Peyer's patch (tissue), 4 donors: ENCODE results near the gene SYCP2. TPM values are rescaled to one million over a fixed set of nuclear protein-coding genes. Genes with fewer than 3 reads are reported as not detected.

Source experiments
- DNase-seq, 3 donors: peaks; one replicate each; pipeline ENCODE4 v3.0.0-alpha.2; 2017 to 2019
- H3K27ac ChIP-seq, 4 donors: fragments of 200-600 bp; sonication (generic); one replicate each; pipeline ENCODE4 v1.5.1; 2016 to 2019
- H3K27me3 ChIP-seq, 2 donors: fragments of 200-600 bp; sonication (generic); one replicate each; pipeline ENCODE4 v1.5.1; 2019
- H3K36me3 ChIP-seq, 3 donors: fragments of 200-600 bp; sonication (generic); one replicate each; pipeline ENCODE4 v1.5.1; 2016 to 2019
- H3K4me1 ChIP-seq, 4 donors: fragments of 200-600 bp; sonication (generic); one replicate each; pipeline ENCODE4 v1.5.1; 2016 to 2019
- H3K4me3 ChIP-seq, 4 donors: fragments of 200-600 bp; sonication (generic); 1 replicate in 3 of 4; 2 replicates in 1 of 4; pipeline ENCODE4 v1.5.1; 2016 to 2019; ENCODE audit warnings: mild to moderate bottlenecking in 1 of 4
- H3K9me3 ChIP-seq, 4 donors: fragments of 200-600 bp; sonication (generic); one replicate each; pipeline ENCODE4 v1.5.1; 2016 to 2019; ENCODE audit warnings: mild to moderate bottlenecking in 1 of 4
- CTCF ChIP-seq, 6 experiments: fragments of 450-650 bp in 4 of 6; fragments of 200-600 bp in 2 of 6; sonication (generic) in 1 of 6; IDR thresholded peaks; one replicate each; pipeline ENCODE4 v1.5.1; 2017 to 2019; ENCODE audit warnings: antibody characterized with exemption in 6 of 6, mild to moderate bottlenecking in 3 of 6, moderate library complexity in 1 of 6
- POLR2A ChIP-seq, 2 donors: fragments of 450-650 bp; IDR thresholded peaks; one replicate each; pipeline ENCODE4 v1.5.1; 2017; ENCODE audit warnings: antibody characterized with exemption in 2 of 2, mild to moderate bottlenecking in 2 of 2, moderate library complexity in 2 of 2
- total RNA-seq, 4 donors: library from RNA; depleted of rRNA; stranded (reverse); fragments of >200 nt; gene quantifications; one replicate each; pipeline ENCODE4 v1.1.0, GENCODE V29; 2016

The SYCP2 gene
- total RNA-seq, 4 donors from 2014 or later: 2.0 to 35.5 (median 2.7) TPM

DNA sequence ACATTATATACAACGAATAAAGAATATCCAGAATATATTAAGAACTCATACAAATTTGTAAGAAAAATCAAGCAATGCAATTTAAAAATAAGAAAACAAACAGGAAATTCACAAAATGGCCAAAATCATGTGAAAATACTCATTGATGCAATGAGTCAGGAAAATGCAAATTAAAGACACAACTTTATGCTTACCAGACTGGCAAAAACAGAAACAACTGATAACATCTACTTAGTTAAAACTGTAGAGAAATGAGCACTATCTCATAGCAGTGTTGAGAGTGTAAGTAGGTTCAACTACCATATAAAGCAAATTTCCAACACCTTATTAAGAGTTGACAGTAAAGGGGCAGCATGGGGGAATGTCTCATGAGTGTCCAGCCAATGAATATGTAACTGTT lies 62.3 kb downstream of the SYCP2 start:
- H3K4me1 ChIP-seq: no peaks in the 10 kb centered on the region
- H3K9me3 ChIP-seq: no peaks in the 10 kb centered on the region
- no peak overlapping the region for H3K27ac ChIP-seq
- no peaks in the 10 kb centered on the region for H3K27me3 ChIP-seq
- TF ChIP-seq POLR2A (IDR thresholded peaks at IDR 0.05) (no peak), CTCF (IDR thresholded peaks at IDR 0.05) (no peak)
- no peak for DNase-seq
- H3K36me3 ChIP-seq: no peaks in the 10 kb centered on the region
- H3K4me3 ChIP-seq: no peak overlapping the region

GRCh38 chr20:59866338-59866737 lies 67.1 kb downstream of the SYCP2 start:
- no peak for DNase-seq
- Histone ChIP-seq H3K4me3 (no peak overlapping the region), H3K36me3 (no peaks in the 10 kb centered on the region), H3K27ac (no peak overlapping the region), H3K9me3 (no peaks in the 10 kb centered on the region), H3K4me1 (no peaks in the 10 kb centered on the region), H3K27me3 (no peaks in the 10 kb centered on the region)
- TF ChIP-seq POLR2A (IDR thresholded peaks at IDR 0.05): no peak

DNA sequence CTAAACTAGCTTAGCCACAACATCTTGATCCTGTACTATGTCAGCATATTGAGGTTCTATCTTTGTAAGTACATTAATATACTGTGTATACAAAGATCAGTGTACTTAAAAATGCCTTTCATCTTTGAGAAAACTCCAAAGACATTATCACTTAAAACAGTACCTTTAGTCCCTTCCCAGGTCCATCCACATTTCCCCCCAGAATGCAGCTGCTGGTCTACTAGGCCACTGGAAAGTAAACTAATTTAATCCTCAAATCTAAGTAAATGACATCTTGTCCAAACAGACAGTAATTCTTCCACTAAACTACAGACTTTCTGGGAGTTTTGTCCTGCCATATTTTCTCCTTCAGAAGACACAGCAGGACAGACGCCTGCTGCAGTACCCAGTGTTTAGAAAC lies 68.7 kb downstream of the SYCP2 start:
- H3K36me3 ChIP-seq: no peaks in the 10 kb centered on the region
- no peak for TF ChIP-seq POLR2A (IDR thresholded peaks at IDR 0.05)
- TF ChIP-seq CTCF (IDR thresholded peaks at IDR 0.05): no peak
- H3K9me3 ChIP-seq: no peaks in the 10 kb centered on the region
- H3K27ac ChIP-seq: no peak overlapping the region
- H3K4me3 ChIP-seq: no peak overlapping the region
- no peak for DNase-seq
- H3K27me3 ChIP-seq: no peaks in the 10 kb centered on the region
- no peaks in the 10 kb centered on the region for H3K4me1 ChIP-seq

GRCh38 chr20:59863058-59863457 lies 70.4 kb downstream of the SYCP2 start:
- H3K4me3 ChIP-seq: no peak overlapping the region
- H3K27me3 ChIP-seq: no peaks in the 10 kb centered on the region
- no peak for TF ChIP-seq POLR2A (IDR thresholded peaks at IDR 0.05)
- TF ChIP-seq CTCF (IDR thresholded peaks at IDR 0.05): no peak
- no peaks in the 10 kb centered on the region for H3K4me1 ChIP-seq
- H3K9me3 ChIP-seq: no peaks in the 10 kb centered on the region
- H3K36me3 ChIP-seq: no peaks in the 10 kb centered on the region
- no peak for DNase-seq
- no peak overlapping the region for H3K27ac ChIP-seq

GRCh38 chr20:59861401-59861800 lies 72.0 kb downstream of the SYCP2 start:
- Histone ChIP-seq H3K36me3 (no peaks in the 10 kb centered on the region), H3K27me3 (no peaks in the 10 kb centered on the region), H3K27ac (no peak overlapping the region), H3K4me3 (no peak overlapping the region), H3K4me1 (no peaks in the 10 kb centered on the region), H3K9me3 (no peaks in the 10 kb centered on the region)
- DNase-seq: no peak
- TF ChIP-seq POLR2A (IDR thresholded peaks at IDR 0.05) (no peak), CTCF (IDR thresholded peaks at IDR 0.05) (no peak)

DNA sequence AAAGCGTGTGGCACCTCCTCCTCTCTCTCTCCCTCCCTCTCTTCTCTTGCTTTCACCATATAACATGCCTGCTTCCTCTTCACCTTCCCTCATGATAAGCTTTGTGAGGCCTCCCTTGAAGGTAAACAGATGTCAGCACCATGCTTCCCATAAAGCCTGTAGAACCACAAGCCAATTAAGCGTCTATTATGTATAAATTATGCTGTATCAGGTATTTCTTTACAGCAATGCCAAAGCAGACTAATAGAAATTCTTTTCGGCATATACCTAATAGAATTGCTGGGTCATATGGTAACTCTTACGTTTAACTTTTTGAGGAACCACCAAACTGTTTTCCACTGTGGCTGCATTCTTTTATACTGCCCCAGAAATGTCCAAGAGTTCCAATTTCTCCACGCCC lies 75.0 kb downstream of the SYCP2 start:
- no peaks in the 10 kb centered on the region for H3K36me3 ChIP-seq
- H3K27me3 ChIP-seq: no peaks in the 10 kb centered on the region
- no peaks in the 10 kb centered on the region for H3K9me3 ChIP-seq
- no peak for DNase-seq
- no peaks in the 10 kb centered on the region for H3K4me1 ChIP-seq
- no peak overlapping the region for H3K27ac ChIP-seq
- no peak overlapping the region for H3K4me3 ChIP-seq
- TF ChIP-seq POLR2A (IDR thresholded peaks at IDR 0.05) (no peak), CTCF (IDR thresholded peaks at IDR 0.05) (no peak)
